GM12878 (cell line): ENCODE data around the gene POLN. TPM values are rescaled to one million over a fixed set of nuclear protein-coding genes. Genes with fewer than 3 reads are reported as not detected.

Source experiments
- ATAC-seq: fragments of 200-7000 bp; cut with Tn5 transposase; 3 replicates; pipeline ENCODE4 v1.9.1; 2020; ENCODE audit warnings: mild to moderate bottlenecking, moderate library complexity
- BruUV-seq: library from RNA; stranded (reverse); fragments of 400-500 nt; replicated peaks from 2 replicates; lab custom pipeline; 2021; lab: Mats Ljungman, UMichigan
- CTCF ChIA-PET: fragments of 300-600 bp; sonication (Branson Sonifier 250); formaldehyde crosslinking; extraction: SDS; loops from one replicate; lab custom pipeline; 2021; ENCODE audit warnings: inconsistent platforms; lab: Yijun Ruan, JAX
- POLR2A ChIA-PET: fragments of 350-600 bp; formaldehyde crosslinking; extraction: SDS; loops from one replicate; lab custom pipeline; 2021; ENCODE audit warnings: inconsistent platforms; lab: Charles Lee
- RAD21 ChIA-PET: fragments of 300-600 bp; sonication (Branson Sonifier 250); formaldehyde crosslinking; loops from one replicate; lab custom pipeline; 2023; ENCODE audit warnings: antibody characterized with exemption; ENCODE audit not compliant: unreplicated experiment; lab: Charles Lee
- SMC1A ChIA-PET: fragments of 300-600 bp; sonication (Branson Sonifier 250); formaldehyde crosslinking; loops from one replicate; lab custom pipeline; 2023; ENCODE audit not compliant: unreplicated experiment, uncharacterized antibody; lab: Charles Lee
- DNase-seq: peaks from one replicate; pipeline ENCODE4 v3.0.0-alpha.2; 2011; ENCODE audit warnings: low read depth, low spot score
- FAIRE-seq: peaks from 3 replicates; lab custom pipeline; 2011; peaks lifted over from hg19 to GRCh38; lab: Jason Lieb, UNC
- H2AFZ ChIP-seq: 2 replicates; pipeline ENCODE4 v1.6.0; 2011; ENCODE audit warnings: low read depth, low read length, control low read depth; ENCODE audit not compliant: control insufficient read depth
- H3K27ac ChIP-seq: 2 replicates; pipeline ENCODE4 v1.5.1; 2011; ENCODE audit warnings: control low read depth; ENCODE audit not compliant: control insufficient read depth, insufficient read depth
- H3K27me3 ChIP-seq, 2 experiments: replicated peaks in 1 of 2; 2 replicates each; pipeline versions ENCODE4 v1.6.0 to v1.6.1; 2011; ENCODE audit warnings: low read length in 1 of 2; ENCODE audit not compliant: control insufficient read depth in 2 of 2, insufficient read depth in 2 of 2
- H3K36me3 ChIP-seq, 2 experiments: 2 replicates each; pipeline ENCODE4 v1.5.1; 2011; ENCODE audit warnings: low read length in 1 of 2; ENCODE audit not compliant: control insufficient read depth in 2 of 2, insufficient read depth in 2 of 2
- H3K4me1 ChIP-seq: 2 replicates; pipeline ENCODE4 v1.6.1; 2011; ENCODE audit warnings: mild to moderate bottlenecking, low read length, moderate library complexity, mixed read lengths; ENCODE audit not compliant: control insufficient read depth, insufficient read depth
- H3K4me2 ChIP-seq: 2 replicates; pipeline ENCODE4 v1.6.0; 2011; ENCODE audit warnings: control low read depth; ENCODE audit not compliant: control insufficient read depth, insufficient read depth
- H3K4me3 ChIP-seq: fragments of 200-600 bp; sonication (generic); 2 replicates; pipeline ENCODE4 v1.5.1; 2016
- H3K79me2 ChIP-seq: 2 replicates; pipeline ENCODE4 v1.6.0; 2011; ENCODE audit warnings: low read length; ENCODE audit not compliant: control insufficient read depth, insufficient read depth
- H3K9ac ChIP-seq: 2 replicates; pipeline ENCODE4 v1.8.0; 2011; ENCODE audit warnings: low read length, control low read depth, mixed read lengths; ENCODE audit not compliant: control insufficient read depth, insufficient read depth
- H3K9me3 ChIP-seq: replicated peaks from 3 replicates; pipeline ENCODE4 v1.5.1; 2011; ENCODE audit warnings: mild to moderate bottlenecking, low read length; ENCODE audit not compliant: control insufficient read depth, insufficient read depth
- H4K20me1 ChIP-seq: 2 replicates; pipeline ENCODE4 v1.6.0; 2011; ENCODE audit not compliant: control insufficient read depth, insufficient read depth
- BCL11A ChIP-seq: IDR thresholded peaks from 2 replicates; pipeline ENCODE4 v1.6.1; 2011; ENCODE audit warnings: low read depth, low read length
- CBX3 ChIP-seq: fragments of 200-600 bp; sonication (generic); IDR thresholded peaks from 2 replicates; pipeline ENCODE4 v1.6.1; 2016; ENCODE audit warnings: low read depth, borderline replicate concordance
- CEBPZ ChIP-seq: fragments of 150-350 bp; IDR thresholded peaks from 2 replicates; pipeline ENCODE4 v1.6.1; 2016; ENCODE audit warnings: low read depth, low read length
- EGR1 ChIP-seq, 2 experiments: IDR thresholded peaks; 1 replicate in 1 of 2; 2 replicates in 1 of 2; pipeline ENCODE4 v1.6.1; 2011 to 2012; ENCODE audit warnings: low read depth in 2 of 2, low read length in 2 of 2, borderline replicate concordance in 1 of 2, mild to moderate bottlenecking in 1 of 2, moderate library complexity in 1 of 2
- HDAC6 ChIP-seq: fragments of 200-600 bp; sonication (generic); IDR thresholded peaks from one replicate; pipeline ENCODE4 v1.8.0; 2017; ENCODE audit warnings: antibody characterized with exemption; ENCODE audit not compliant: unreplicated experiment
- IKZF1 ChIP-seq: fragments of 450-650 bp; conservative IDR thresholded peaks from 2 replicates; pipeline ENCODE4 v1.6.1; 2017; ENCODE audit warnings: antibody characterized with exemption, mild to moderate bottlenecking
- MEF2A ChIP-seq: IDR thresholded peaks from 2 replicates; pipeline ENCODE4 v1.6.1; 2011; ENCODE audit warnings: low read depth, mild to moderate bottlenecking, low read length, moderate library complexity; ENCODE audit not compliant: insufficient read depth
- PKNOX1 ChIP-seq: fragments of 450-650 bp; IDR thresholded peaks from 2 replicates; pipeline ENCODE4 v1.6.1; 2016; ENCODE audit warnings: mild to moderate bottlenecking
- RAD21 ChIP-seq: IDR thresholded peaks from 2 replicates; pipeline ENCODE4 v1.6.1; 2011; ENCODE audit warnings: mild to moderate bottlenecking, low read depth, low read length, moderate library complexity; ENCODE audit not compliant: insufficient read depth
- RBBP5 ChIP-seq: fragments of 200-600 bp; sonication (generic); conservative IDR thresholded peaks from 2 replicates; pipeline ENCODE4 v1.6.1; 2016
- RFX5 ChIP-seq: IDR thresholded peaks from 2 replicates; pipeline ENCODE4 v1.6.1; 2011; ENCODE audit warnings: low read depth, low read length, improper control_type of control experiment
- SP1 ChIP-seq: IDR thresholded peaks from one replicate; pipeline ENCODE4 v1.6.1; 2011; ENCODE audit warnings: low read depth, low read length
- TAF1 ChIP-seq: IDR thresholded peaks from 2 replicates; pipeline ENCODE4 v1.6.1; 2011; ENCODE audit warnings: mild to moderate bottlenecking, low read depth, low read length, borderline replicate concordance
- ZNF384 ChIP-seq: IDR thresholded peaks from 2 replicates; pipeline ENCODE4 v1.6.1; 2012; ENCODE audit warnings: low read depth, mild to moderate bottlenecking, low read length, improper control_type of control experiment, borderline replicate concordance
- WGBS: methylation state at CpG from one replicate; pipeline ENCODE4 v1.1.6; 2016; ENCODE audit warnings: low lambda C conversion rate; ENCODE audit not compliant: insufficient replicate concordance, insufficient coverage; ENCODE audit errors: missing lambda C conversion rate; 5-methylcytosine and 5-hydroxymethylcytosine counted together
- in situ Hi-C: fragments of 300-500 bp; cut with MboI; formaldehyde crosslinking; loops from 9 replicates; pipeline ENCODE4 v1.14.3; 2018; ENCODE audit warnings: mixed read lengths
- intact Hi-C: fragments of 100-400 bp; cut with micrococcal nuclease; formaldehyde crosslinking; loops from one replicate; pipeline ENCODE4 v1.14.2; 2022; ENCODE audit not compliant: unreplicated experiment
- polyA plus RNA-seq, 11 experiments: library from polyadenylated mRNA; depleted of rRNA in 4 of 11; unstranded in 6 of 11; stranded (reverse) in 5 of 11; fragments of >200 nt; fragmentation: Nextera tagmentation in 4 of 11; fragmentation: Illumina TruSeq in 1 of 11; extraction: Ambion mirVana in 4 of 11; extraction: Trizol in 1 of 11; gene quantifications; 1 replicate in 1 of 11; 2 replicates in 10 of 11; pipeline versions ENCODE4 v1.2.1 to v1.2.3, GENCODE V29; 2011 to 2016; ENCODE audit warnings: inconsistent platforms in 2 of 11, missing spikeins in 2 of 11, low read depth in 1 of 11
- total RNA-seq, 4 experiments: library from RNA; depleted of rRNA in 3 of 4; stranded (reverse); fragments of >200 nt in 3 of 4; fragmentation: Illumina TruSeq in 1 of 4; extraction: Trizol in 1 of 4; gene quantifications; 2 replicates each; pipeline versions ENCODE4 v1.2.1 to v1.2.3, GENCODE V29; 2013 to 2021
- TF ChIP-seq, protein P1 (sequence below): fragments of 450-650 bp; conservative IDR thresholded peaks from 2 replicates; pipeline ENCODE4 v1.6.1; 2017; ENCODE audit warnings: mild to moderate bottlenecking, moderate library complexity
- TF ChIP-seq, protein P2 (sequence below): fragments of 450-650 bp; IDR thresholded peaks from 2 replicates; pipeline ENCODE4 v1.6.1; 2017; ENCODE audit warnings: low read depth, mild to moderate bottlenecking, moderate library complexity

The POLN gene
- total and polyA plus RNA-seq, 10 of the 15 experiments (the other 5 are each of a cell fraction or from before 2014, with no cell fraction given) = 0.09 to 2.0 (median 0.95) TPM; not detected in 1

DNA sequence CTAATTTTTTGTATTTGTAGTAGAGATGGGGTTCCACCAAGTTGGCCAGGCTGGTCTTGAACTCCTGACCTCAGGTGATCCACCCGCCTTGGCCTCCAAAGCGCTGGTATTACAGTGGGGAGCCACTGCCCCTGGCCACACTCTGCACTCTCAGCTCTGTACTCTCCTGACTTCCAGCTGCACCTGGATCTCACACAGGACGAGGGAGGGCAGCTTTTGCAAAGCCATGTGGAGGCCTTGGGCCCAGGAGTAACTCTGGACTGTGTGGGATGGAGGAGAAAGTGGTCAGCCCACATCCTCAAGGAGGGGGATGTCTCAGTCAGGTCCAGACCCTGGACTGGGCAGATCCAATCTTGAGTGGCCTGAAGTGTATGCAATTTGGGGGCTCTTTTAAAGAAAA lies 159.8 kb downstream of the POLN start (continued):
- TF ChIP-seq CEBPZ (no peak), IKZF1 (no peak), ZNF384 (no peak), CBX3 (no peak), RAD21 (no peak)
- TF ChIP-seq, protein P1, sequence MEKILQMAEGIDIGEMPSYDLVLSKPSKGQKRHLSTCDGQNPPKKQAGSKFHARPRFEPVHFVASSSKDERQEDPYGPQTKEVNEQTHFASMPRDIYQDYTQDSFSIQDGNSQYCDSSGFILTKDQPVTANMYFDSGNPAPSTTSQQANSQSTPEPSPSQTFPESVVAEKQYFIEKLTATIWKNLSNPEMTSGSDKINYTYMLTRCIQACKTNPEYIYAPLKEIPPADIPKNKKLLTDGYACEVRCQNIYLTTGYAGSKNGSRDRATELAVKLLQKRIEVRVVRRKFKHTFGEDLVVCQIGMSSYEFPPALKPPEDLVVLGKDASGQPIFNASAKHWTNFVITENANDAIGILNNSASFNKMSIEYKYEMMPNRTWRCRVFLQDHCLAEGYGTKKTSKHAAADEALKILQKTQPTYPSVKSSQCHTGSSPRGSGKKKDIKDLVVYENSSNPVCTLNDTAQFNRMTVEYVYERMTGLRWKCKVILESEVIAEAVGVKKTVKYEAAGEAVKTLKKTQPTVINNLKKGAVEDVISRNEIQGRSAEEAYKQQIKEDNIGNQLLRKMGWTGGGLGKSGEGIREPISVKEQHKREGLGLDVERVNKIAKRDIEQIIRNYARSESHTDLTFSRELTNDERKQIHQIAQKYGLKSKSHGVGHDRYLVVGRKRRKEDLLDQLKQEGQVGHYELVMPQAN = no peak

- WGBS = 57% methylated on average over 10 of the region's 10 CpGs
- no peak overlapping the region for H3K4me2 ChIP-seq
- H3K27me3 ChIP-seq = peaks cover 0 to 2% of the 10 kb centered on the region in 2 experiments; a peak in 2 of 4 replicates
- BruUV-seq = no TSS peak
- H3K9ac ChIP-seq = no peak overlapping the region
- ATAC-seq (no peak), FAIRE-seq (no peak), DNase-seq (no peak)
- CTCF ChIA-PET = no interaction called here
- no peaks in the 10 kb centered on the region for H3K9me3 ChIP-seq
- POLR2A ChIA-PET = no interaction called here
- SMC1A ChIA-PET = no interaction called here
- no peaks in the 10 kb centered on the region for H4K20me1 ChIP-seq
- H3K79me2 ChIP-seq = no peaks in the 10 kb centered on the region
- H2AFZ ChIP-seq = no peak overlapping the region
- in situ Hi-C loops (no loop called here), intact Hi-C loops (no loop called here)
- RAD21 ChIA-PET = no interaction called here
- H3K4me3 ChIP-seq = no peak overlapping the region
- peaks cover 3% of the 10 kb centered on the region for H3K4me1 ChIP-seq
- H3K36me3 ChIP-seq = no peaks in the 10 kb centered on the region
- no peak overlapping the region for H3K27ac ChIP-seq
- TF ChIP-seq PKNOX1 = no peak
- no peak for TF ChIP-seq EGR1 (IDR thresholded peaks at IDR 0.05; ENCODE audit: borderline replicate concordance in 1 of 2, low read depth in 2 of 2, low read length in 2 of 2)
- TF ChIP-seq MEF2A = no peak
- TF ChIP-seq BCL11A = no peak
- no peak for TF ChIP-seq HDAC6
- no peak for TF ChIP-seq RFX5
- TF ChIP-seq RBBP5 = no peak
- TF ChIP-seq SP1 = no peak
- no peak for TF ChIP-seq TAF1
- TF ChIP-seq, protein P2, sequence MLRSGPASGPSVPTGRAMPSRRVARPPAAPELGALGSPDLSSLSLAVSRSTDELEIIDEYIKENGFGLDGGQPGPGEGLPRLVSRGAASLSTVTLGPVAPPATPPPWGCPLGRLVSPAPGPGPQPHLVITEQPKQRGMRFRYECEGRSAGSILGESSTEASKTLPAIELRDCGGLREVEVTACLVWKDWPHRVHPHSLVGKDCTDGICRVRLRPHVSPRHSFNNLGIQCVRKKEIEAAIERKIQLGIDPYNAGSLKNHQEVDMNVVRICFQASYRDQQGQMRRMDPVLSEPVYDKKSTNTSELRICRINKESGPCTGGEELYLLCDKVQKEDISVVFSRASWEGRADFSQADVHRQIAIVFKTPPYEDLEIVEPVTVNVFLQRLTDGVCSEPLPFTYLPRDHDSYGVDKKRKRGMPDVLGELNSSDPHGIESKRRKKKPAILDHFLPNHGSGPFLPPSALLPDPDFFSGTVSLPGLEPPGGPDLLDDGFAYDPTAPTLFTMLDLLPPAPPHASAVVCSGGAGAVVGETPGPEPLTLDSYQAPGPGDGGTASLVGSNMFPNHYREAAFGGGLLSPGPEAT = no peak
These were observed 160.4 kb downstream of the POLN start for GRCh38 chr4:2081540-2081939.
